GM12878 (cell line): ENCODE results near the gene PLXNC1. TPM values are rescaled to one million over a fixed set of nuclear protein-coding genes. Genes with fewer than 3 reads are reported as not detected.
A peak's percentile ranks its signal among the peaks of the same experiment; 100 is the strongest.

Experiments
- CBX5 ChIP-seq: sonication (generic); IDR thresholded peaks from 2 replicates; pipeline ENCODE4 v1.6.1; 2016; ENCODE audit warnings: low read depth, moderate library complexity, mild to moderate bottlenecking, inconsistent platforms
- CREM ChIP-seq: IDR thresholded peaks from 2 replicates; pipeline ENCODE4 v1.6.1; 2014; ENCODE audit warnings: antibody characterized with exemption, low read depth
- FOXK2 ChIP-seq: fragments of 450-650 bp; IDR thresholded peaks from 2 replicates; pipeline ENCODE4 v1.6.1; 2017; ENCODE audit warnings: mild to moderate bottlenecking, moderate library complexity
- FOXM1 ChIP-seq: IDR thresholded peaks from 2 replicates; pipeline ENCODE4 v1.6.1; 2012; ENCODE audit warnings: low read depth, mild to moderate bottlenecking, inconsistent platforms, low read length, moderate library complexity
- JUNB ChIP-seq: IDR thresholded peaks from 2 replicates; pipeline ENCODE4 v1.6.1; 2016; ENCODE audit warnings: antibody characterized with exemption, mild to moderate bottlenecking
- MEF2A ChIP-seq: IDR thresholded peaks from 2 replicates; pipeline ENCODE4 v1.6.1; 2011; ENCODE audit warnings: low read depth, mild to moderate bottlenecking, low read length, moderate library complexity; ENCODE audit not compliant: insufficient read depth
- NFYB ChIP-seq: IDR thresholded peaks from 2 replicates; pipeline ENCODE4 v1.6.1; 2011; ENCODE audit warnings: low read depth, mild to moderate bottlenecking, low read length, improper control_type of control experiment, moderate library complexity; ENCODE audit not compliant: insufficient read depth
- NR2F1 ChIP-seq: fragments of 450-650 bp; conservative IDR thresholded peaks from 2 replicates; pipeline ENCODE4 v1.6.1; 2017; ENCODE audit warnings: mild to moderate bottlenecking
- PBX3 ChIP-seq: IDR thresholded peaks from 2 replicates; pipeline ENCODE4 v1.6.1; 2011; ENCODE audit warnings: mild to moderate bottlenecking, low read depth, low read length, moderate library complexity; ENCODE audit not compliant: insufficient replicate concordance
- POLR2A ChIP-seq: IDR thresholded peaks from 2 replicates; pipeline ENCODE4 v1.6.1; 2011; ENCODE audit warnings: low read depth, mild to moderate bottlenecking, low read length
- RELA ChIP-seq: fragments of 450-650 bp; IDR thresholded peaks from 2 replicates; pipeline ENCODE4 v1.8.0; 2014; ENCODE audit warnings: borderline replicate concordance; ENCODE audit not compliant: partially characterized antibody
- SMAD5 ChIP-seq: IDR thresholded peaks from 2 replicates; pipeline ENCODE4 v1.6.1; 2016; ENCODE audit warnings: antibody characterized with exemption, low read depth
- STAT3 ChIP-seq: IDR thresholded peaks from 2 replicates; pipeline ENCODE4 v1.6.1; 2011; ENCODE audit warnings: low read depth, low read length, improper control_type of control experiment
- TAF1 ChIP-seq: IDR thresholded peaks from 2 replicates; pipeline ENCODE4 v1.6.1; 2011; ENCODE audit warnings: mild to moderate bottlenecking, low read depth, low read length, borderline replicate concordance
- TCF3 ChIP-seq: IDR thresholded peaks from 2 replicates; pipeline ENCODE4 v1.6.1; 2012; ENCODE audit warnings: low read depth, mild to moderate bottlenecking, low read length, borderline replicate concordance; ENCODE audit not compliant: insufficient read depth
- WRNIP1 ChIP-seq: IDR thresholded peaks from 2 replicates; pipeline ENCODE4 v1.6.1; 2011; ENCODE audit warnings: low read depth, low read length, improper control_type of control experiment, borderline replicate concordance
- ZNF217 ChIP-seq: fragments of 450-650 bp; IDR thresholded peaks from 2 replicates; pipeline ENCODE4 v1.6.1; 2017; ENCODE audit warnings: antibody characterized with exemption, mild to moderate bottlenecking
- ZNF24 ChIP-seq: fragments of 450-650 bp; IDR thresholded peaks from 2 replicates; pipeline ENCODE4 v1.6.1; 2017; ENCODE audit warnings: antibody characterized with exemption, mild to moderate bottlenecking
- ZSCAN29 ChIP-seq: fragments of 450-650 bp; IDR thresholded peaks from 2 replicates; pipeline ENCODE4 v1.6.1; 2017; ENCODE audit warnings: mild to moderate bottlenecking, moderate library complexity
- polyA plus RNA-seq, 11 experiments: library from polyadenylated mRNA; depleted of rRNA in 4 of 11; unstranded in 6 of 11; stranded (reverse) in 5 of 11; fragments of >200 nt; fragmentation: Nextera tagmentation in 4 of 11; fragmentation: Illumina TruSeq in 1 of 11; extraction: Ambion mirVana in 4 of 11; extraction: Trizol in 1 of 11; gene quantifications; 1 replicate in 1 of 11; 2 replicates in 10 of 11; pipeline versions ENCODE4 v1.2.1 to v1.2.3, GENCODE V29; 2011 to 2016; ENCODE audit warnings: inconsistent platforms in 2 of 11, missing spikeins in 2 of 11, low read depth in 1 of 11
- total RNA-seq, 4 experiments: library from RNA; depleted of rRNA in 3 of 4; stranded (reverse); fragments of >200 nt in 3 of 4; fragmentation: Illumina TruSeq in 1 of 4; extraction: Trizol in 1 of 4; gene quantifications; 2 replicates each; pipeline versions ENCODE4 v1.2.1 to v1.2.3, GENCODE V29; 2013 to 2021
- TF ChIP-seq, protein P1 (sequence below): fragments of 450-650 bp; IDR thresholded peaks from 2 replicates; pipeline ENCODE4 v1.6.1; 2017; ENCODE audit warnings: antibody characterized with exemption, mild to moderate bottlenecking, moderate library complexity
- TF ChIP-seq, protein P2 (sequence below), 3 experiments: IDR thresholded peaks in 2 of 3; conservative IDR thresholded peaks in 1 of 3; 2 replicates each; pipeline ENCODE4 v1.5.1; 2011; ENCODE audit warnings: low read depth in 3 of 3, low read length in 3 of 3, mild to moderate bottlenecking in 3 of 3, control low read depth in 2 of 3, moderate library complexity in 2 of 3, inconsistent platforms in 1 of 3, mixed read lengths in 1 of 3; ENCODE audit not compliant: control insufficient read depth in 2 of 3, insufficient read depth in 1 of 3; ENCODE audit errors: extremely low read depth in 1 of 3

PLXNC1 gene
- total and polyA plus RNA-seq, 10 of the 15 experiments (the other 5 are each of a cell fraction or from before 2014, with no cell fraction given): 5.2 to 41.2 (median 24.6) TPM

GRCh38 chr12:94157981-94158411 lies 9.6 kb downstream of the PLXNC1 start (continued):
- TF ChIP-seq SMAD5: peak; percentile 52; the same call in 1 of the 2 replicates
- TF ChIP-seq RELA: no peak
- peak; percentile 51 for TF ChIP-seq POLR2A
- TF ChIP-seq PBX3: no peak
- peak; percentile 47; the same call in 1 of the 2 replicates for TF ChIP-seq TAF1
- peak; percentile 63; the same call in 1 of the 2 replicates for TF ChIP-seq TCF3
- peak; percentile 72 for TF ChIP-seq MEF2A
- TF ChIP-seq WRNIP1: no peak
- no peak for TF ChIP-seq STAT3
- TF ChIP-seq ZSCAN29: no peak
- TF ChIP-seq FOXK2: no peak
- TF ChIP-seq CBX5: no peak
- TF ChIP-seq, protein P1, sequence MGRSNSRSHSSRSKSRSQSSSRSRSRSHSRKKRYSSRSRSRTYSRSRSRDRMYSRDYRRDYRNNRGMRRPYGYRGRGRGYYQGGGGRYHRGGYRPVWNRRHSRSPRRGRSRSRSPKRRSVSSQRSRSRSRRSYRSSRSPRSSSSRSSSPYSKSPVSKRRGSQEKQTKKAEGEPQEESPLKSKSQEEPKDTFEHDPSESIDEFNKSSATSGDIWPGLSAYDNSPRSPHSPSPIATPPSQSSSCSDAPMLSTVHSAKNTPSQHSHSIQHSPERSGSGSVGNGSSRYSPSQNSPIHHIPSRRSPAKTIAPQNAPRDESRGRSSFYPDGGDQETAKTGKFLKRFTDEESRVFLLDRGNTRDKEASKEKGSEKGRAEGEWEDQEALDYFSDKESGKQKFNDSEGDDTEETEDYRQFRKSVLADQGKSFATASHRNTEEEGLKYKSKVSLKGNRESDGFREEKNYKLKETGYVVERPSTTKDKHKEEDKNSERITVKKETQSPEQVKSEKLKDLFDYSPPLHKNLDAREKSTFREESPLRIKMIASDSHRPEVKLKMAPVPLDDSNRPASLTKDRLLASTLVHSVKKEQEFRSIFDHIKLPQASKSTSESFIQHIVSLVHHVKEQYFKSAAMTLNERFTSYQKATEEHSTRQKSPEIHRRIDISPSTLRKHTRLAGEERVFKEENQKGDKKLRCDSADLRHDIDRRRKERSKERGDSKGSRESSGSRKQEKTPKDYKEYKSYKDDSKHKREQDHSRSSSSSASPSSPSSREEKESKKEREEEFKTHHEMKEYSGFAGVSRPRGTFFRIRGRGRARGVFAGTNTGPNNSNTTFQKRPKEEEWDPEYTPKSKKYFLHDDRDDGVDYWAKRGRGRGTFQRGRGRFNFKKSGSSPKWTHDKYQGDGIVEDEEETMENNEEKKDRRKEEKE: no peak
- TF ChIP-seq FOXM1: 0 out of 2 replicates have a peak, but pooled peaks have one; percentile 33
- no peak for TF ChIP-seq ZNF24
- TF ChIP-seq CREM: 0 out of 2 replicates have a peak, but pooled peaks have one; percentile 44
- TF ChIP-seq, protein P2, sequence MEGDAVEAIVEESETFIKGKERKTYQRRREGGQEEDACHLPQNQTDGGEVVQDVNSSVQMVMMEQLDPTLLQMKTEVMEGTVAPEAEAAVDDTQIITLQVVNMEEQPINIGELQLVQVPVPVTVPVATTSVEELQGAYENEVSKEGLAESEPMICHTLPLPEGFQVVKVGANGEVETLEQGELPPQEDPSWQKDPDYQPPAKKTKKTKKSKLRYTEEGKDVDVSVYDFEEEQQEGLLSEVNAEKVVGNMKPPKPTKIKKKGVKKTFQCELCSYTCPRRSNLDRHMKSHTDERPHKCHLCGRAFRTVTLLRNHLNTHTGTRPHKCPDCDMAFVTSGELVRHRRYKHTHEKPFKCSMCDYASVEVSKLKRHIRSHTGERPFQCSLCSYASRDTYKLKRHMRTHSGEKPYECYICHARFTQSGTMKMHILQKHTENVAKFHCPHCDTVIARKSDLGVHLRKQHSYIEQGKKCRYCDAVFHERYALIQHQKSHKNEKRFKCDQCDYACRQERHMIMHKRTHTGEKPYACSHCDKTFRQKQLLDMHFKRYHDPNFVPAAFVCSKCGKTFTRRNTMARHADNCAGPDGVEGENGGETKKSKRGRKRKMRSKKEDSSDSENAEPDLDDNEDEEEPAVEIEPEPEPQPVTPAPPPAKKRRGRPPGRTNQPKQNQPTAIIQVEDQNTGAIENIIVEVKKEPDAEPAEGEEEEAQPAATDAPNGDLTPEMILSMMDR (IDR thresholded peaks at IDR 0.05 in 2 of 3, conservative IDR thresholded peaks at IDR 0.05 in 1 of 3; ENCODE audit: control insufficient read depth in 2 of 3, extremely low read depth in 1 of 3, insufficient read depth in 1 of 3, low read depth in 3 of 3, low read length in 3 of 3): no peak
- TF ChIP-seq ZNF217: no peak
- no peak for TF ChIP-seq JUNB
- no peak for TF ChIP-seq NR2F1
- no peak for TF ChIP-seq NFYB
